Hypothalamus (tissue), 51 donors: ENCODE data around the gene TRAPPC10.
A peak's percentile ranks its signal among the peaks of the same experiment; 100 is the strongest.

Experiments used
- DNase-seq, 51 donors: peaks; one replicate each; lab custom pipeline; 2025; lab: John Stamatoyannopoulos, UW

TRAPPC10 gene

GRCh38 chr21:43997766-43998742 is 14.1 kb upstream of the TRAPPC10 start:
- no peak for DNase-seq

- peak in 42 of 51 donors; percentile 10 to 90 (median 74) for DNase-seq
Measured at GRCh38 chr21:44000360-44000759, 11.7 kb upstream of the TRAPPC10 start.

- DNase-seq, result no peak
Measured at GRCh38 chr21:44002511-44002910, 9.6 kb upstream of the TRAPPC10 start.

GRCh38 chr21:44003307-44003966 is 8.7 kb upstream of the TRAPPC10 start:
- no peak for DNase-seq

GRCh38 chr21:44005071-44005470 is 7.0 kb upstream of the TRAPPC10 start:
- DNase-seq, result no peak

GRCh38 chr21:44005593-44005992 is 6.5 kb upstream of the TRAPPC10 start:
- DNase-seq, result no peak

- peak in 1 of 51 donors; percentile 13 for DNase-seq
Measured at GRCh38 chr21:44006017-44006619, 6.0 kb upstream of the TRAPPC10 start.

- no peak for DNase-seq
Measured at GRCh38 chr21:44006656-44007055, 5.5 kb upstream of the TRAPPC10 start.

GRCh38 chr21:44010429-44010828 is 1.7 kb upstream of the TRAPPC10 start:
- DNase-seq, result no peak

GRCh38 chr21:44011123-44011522 is 986 bp upstream of the TRAPPC10 start:
- no peak for DNase-seq

GRCh38 chr21:44012474-44013379 is 618 bp downstream of the TRAPPC10 start:
- peak in 39 of 51 donors; percentile 20 to 84 (median 58) for DNase-seq

- no peak for DNase-seq
Measured at GRCh38 chr21:44013380-44014088, 1.4 kb downstream of the TRAPPC10 start.

GRCh38 chr21:44017601-44018000 is 5.5 kb downstream of the TRAPPC10 start:
- DNase-seq, result no peak

GRCh38 chr21:44018127-44018526 is 6.0 kb downstream of the TRAPPC10 start:
- no peak for DNase-seq

- DNase-seq, result no peak
Measured at GRCh38 chr21:44018813-44019567, 6.9 kb downstream of the TRAPPC10 start.

GRCh38 chr21:44019568-44019958 is 7.5 kb downstream of the TRAPPC10 start:
- DNase-seq, result no peak

- no peak for DNase-seq
Measured at GRCh38 chr21:44020551-44020950, 8.4 kb downstream of the TRAPPC10 start.

- DNase-seq, result no peak
Measured at GRCh38 chr21:44021064-44021463, 9.0 kb downstream of the TRAPPC10 start.

GRCh38 chr21:44024257-44024656 is 12.1 kb downstream of the TRAPPC10 start:
- no peak for DNase-seq
